RKO (cell line): ENCODE measurements around the gene PLEKHA8.
A peak's percentile ranks its signal among the peaks of the same experiment; 100 is the strongest.

ENCODE experiments used
- DNase-seq: peaks from one replicate; pipeline ENCODE4 v3.0.0-alpha.2; 2016; ENCODE audit warnings: low spot score

The PLEKHA8 gene

GRCh38 chr7:30028216-30028748 lies at the start of gene PLEKHA8:
TSS of gene PLEKHA8 (plus strand) at chr7:30028412. CDS start at chr7:30028763, 351 bp downstream.
- DNase-seq, result peak; percentile 90

GRCh38 chr7:29980151-29980550 lies 48.1 kb upstream of the PLEKHA8 start:
- no peak for DNase-seq

GRCh38 chr7:29987083-29987482 lies 41.1 kb upstream of the PLEKHA8 start:
- DNase-seq, result no peak

- peak; percentile 51 for DNase-seq
Measured at GRCh38 chr7:29987811-29988317, 40.3 kb upstream of the PLEKHA8 start.

- DNase-seq, result no peak
Measured at GRCh38 chr7:29988424-29989256, 39.6 kb upstream of the PLEKHA8 start.

GRCh38 chr7:29989257-29989995 lies 38.8 kb upstream of the PLEKHA8 start, which contains the start of gene SCRN1:
TSS of gene SCRN1 (minus strand) at chr7:29989801. CDS start at chr7:29969067, 20,734 bp downstream.
- no peak for DNase-seq

GRCh38 chr7:29990931-29991330 lies 37.3 kb upstream of the PLEKHA8 start:
- no peak for DNase-seq

- no peak for DNase-seq
Measured at GRCh38 chr7:29991937-29992336, 36.3 kb upstream of the PLEKHA8 start.

- no peak for DNase-seq
Measured at GRCh38 chr7:29993140-29993539, 35.1 kb upstream of the PLEKHA8 start.

- DNase-seq, result no peak
Measured at GRCh38 chr7:29995652-29996051, 32.6 kb upstream of the PLEKHA8 start.

- no peak for DNase-seq
Measured at GRCh38 chr7:29996321-29996720, 31.9 kb upstream of the PLEKHA8 start.

GRCh38 chr7:29998489-29998888 lies 29.7 kb upstream of the PLEKHA8 start:
- no peak for DNase-seq

- no peak for DNase-seq
Measured at GRCh38 chr7:30001998-30002397, 26.2 kb upstream of the PLEKHA8 start.

- no peak for DNase-seq
Measured at GRCh38 chr7:30003098-30003497, 25.1 kb upstream of the PLEKHA8 start.

- DNase-seq, result no peak
Measured at GRCh38 chr7:30005464-30005863, 22.7 kb upstream of the PLEKHA8 start.

- no peak for DNase-seq
Measured at GRCh38 chr7:30010021-30010420, 18.2 kb upstream of the PLEKHA8 start.

GRCh38 chr7:30012757-30013156 lies 15.5 kb upstream of the PLEKHA8 start:
- no peak for DNase-seq

GRCh38 chr7:30018451-30018850 lies 9.8 kb upstream of the PLEKHA8 start:
- DNase-seq, result no peak

GRCh38 chr7:30019387-30019786 lies 8.8 kb upstream of the PLEKHA8 start:
- DNase-seq, result no peak

GRCh38 chr7:30019960-30020359 lies 8.3 kb upstream of the PLEKHA8 start:
- DNase-seq, result no peak

GRCh38 chr7:30020535-30020934 lies 7.7 kb upstream of the PLEKHA8 start:
- no peak for DNase-seq

GRCh38 chr7:30022991-30023390 lies 5.2 kb upstream of the PLEKHA8 start:
- no peak for DNase-seq

- DNase-seq, result no peak
Measured at GRCh38 chr7:30023524-30023923, 4.7 kb upstream of the PLEKHA8 start.
